Keratinocyte (primary cell): ENCODE data around the gene SLC36A2. TPM values are rescaled to one million over a fixed set of nuclear protein-coding genes. Genes with fewer than 3 reads are reported as not detected.

Experiments used
- DNase-seq: peaks from one replicate; pipeline ENCODE4 v3.0.0-alpha.2; 2011; ENCODE audit warnings: low read depth, missing footprints, low spot score
- FAIRE-seq: peaks from 2 replicates; lab custom pipeline; 2011; peaks lifted over from hg19 to GRCh38; lab: Jason Lieb, UNC
- H2AFZ ChIP-seq: 2 replicates; pipeline ENCODE4 v1.6.0; 2012; ENCODE audit warnings: low read length, control low read depth, inconsistent platforms; ENCODE audit not compliant: control insufficient read depth
- H3K27ac ChIP-seq: 2 replicates; pipeline ENCODE4 v1.5.1; 2011; ENCODE audit warnings: low read length; ENCODE audit not compliant: control insufficient read depth, insufficient read depth
- H3K27me3 ChIP-seq: 3 replicates; pipeline ENCODE4 v1.6.0; 2011; ENCODE audit warnings: low read length; ENCODE audit not compliant: control insufficient read depth, insufficient read depth; ENCODE audit errors: extremely low read depth
- H3K36me3 ChIP-seq, 2 experiments: 2 replicates in 1 of 2; 3 replicates in 1 of 2; pipeline ENCODE4 v1.5.1; 2011; ENCODE audit warnings: low read length in 2 of 2, mild to moderate bottlenecking in 1 of 2; ENCODE audit not compliant: control insufficient read depth in 2 of 2, insufficient read depth in 2 of 2; ENCODE audit errors: extremely low read depth in 1 of 2
- H3K4me1 ChIP-seq: 3 replicates; pipeline ENCODE4 v1.5.1; 2011; ENCODE audit warnings: low read length; ENCODE audit not compliant: control insufficient read depth, insufficient read depth; ENCODE audit errors: extremely low read depth
- H3K4me2 ChIP-seq: 3 replicates; pipeline ENCODE4 v1.6.0; 2011; ENCODE audit warnings: low read depth, low read length; ENCODE audit not compliant: control insufficient read depth, insufficient read depth; ENCODE audit errors: extremely low read depth
- H3K4me3 ChIP-seq, 3 experiments: fragments of 200-600 bp in 1 of 3; sonication (generic) in 1 of 3; 2 replicates in 2 of 3; 3 replicates in 1 of 3; pipeline ENCODE4 v1.5.1; 2011 to 2016; ENCODE audit warnings: low read length in 3 of 3, mild to moderate bottlenecking in 3 of 3, control low read depth in 2 of 3, inconsistent platforms in 1 of 3, low read depth in 1 of 3, mixed read lengths in 1 of 3, mixed run types in 1 of 3, moderate library complexity in 1 of 3; ENCODE audit not compliant: control insufficient read depth in 2 of 3, insufficient read depth in 2 of 3; ENCODE audit errors: extremely low read depth in 1 of 3
- H3K79me2 ChIP-seq: 2 replicates; pipeline ENCODE4 v1.6.0; 2012; ENCODE audit warnings: low read length; ENCODE audit not compliant: control insufficient read depth, insufficient read depth
- H3K9ac ChIP-seq: 3 replicates; pipeline ENCODE4 v1.6.0; 2011; ENCODE audit warnings: low read length; ENCODE audit not compliant: control insufficient read depth, insufficient read depth; ENCODE audit errors: extremely low read depth
- H3K9me1 ChIP-seq: 3 replicates; pipeline ENCODE4 v1.6.0; 2011; ENCODE audit warnings: low read length; ENCODE audit not compliant: control insufficient read depth, insufficient read depth; ENCODE audit errors: extremely low read depth
- H3K9me3 ChIP-seq: 2 replicates; pipeline ENCODE4 v1.5.1; 2012; ENCODE audit warnings: low read depth, low read length; ENCODE audit not compliant: control insufficient read depth
- H4K20me1 ChIP-seq: 3 replicates; pipeline ENCODE4 v1.6.0; 2011; ENCODE audit warnings: low read length; ENCODE audit not compliant: control insufficient read depth, insufficient read depth; ENCODE audit errors: extremely low read depth
- EZH2 ChIP-seq: IDR thresholded peaks from one replicate; pipeline ENCODE4 v1.6.1; 2012; ENCODE audit warnings: inconsistent platforms, mild to moderate bottlenecking, low read length, moderate library complexity
- dilution Hi-C: fragments of 300-500 bp; cut with MboI; formaldehyde crosslinking; loops from one replicate; pipeline ENCODE4 v1.7.0; 2020; ENCODE audit warnings: low sequenced_read_pairs; ENCODE audit not compliant: extremely low pct_ligation_motif_present
- polyA minus RNA-seq, 3 experiments: library from RNA; depleted of rRNA, polyadenylated mRNA; stranded (reverse); fragments of >200 nt; gene quantifications; 1 replicate in 1 of 3; 2 replicates in 1 of 3; 3 replicates in 1 of 3; pipeline ENCODE4 v1.2.3, GENCODE V29; 2011
- polyA plus RNA-seq, 5 experiments: library from polyadenylated mRNA; depleted of rRNA in 3 of 5; stranded (reverse) in 3 of 5; stranded (forward) in 1 of 5; unstranded in 1 of 5; fragments of >200 nt; gene quantifications; 1 replicate in 1 of 5; 2 replicates in 3 of 5; 3 replicates in 1 of 5; pipeline versions ENCODE4 v1.2.1 to v1.2.3, GENCODE V29; 2011 to 2012; ENCODE audit warnings: missing spikeins in 2 of 5, low read depth in 1 of 5, low replicate concordance in 1 of 5
- TF ChIP-seq, protein P1 (sequence below), 3 experiments: IDR thresholded peaks in 1 of 3; conservative IDR thresholded peaks in 1 of 3; optimal IDR thresholded peaks in 1 of 3; 2 replicates in 2 of 3; 3 replicates in 1 of 3; pipeline versions ENCODE3 to v1.5.1; 2011; ENCODE audit warnings: low read length in 3 of 3, mild to moderate bottlenecking in 3 of 3, moderate library complexity in 2 of 3, control low read depth in 1 of 3, inconsistent platforms in 1 of 3; ENCODE audit not compliant: insufficient read depth in 2 of 3; ENCODE audit errors: extremely low read depth in 1 of 3

SLC36A2 gene
- not detected in 3 replicates for polyA plus RNA-seq
- not detected for polyA plus RNA-seq (2011; ENCODE audit: low read depth)
- polyA plus RNA-seq (2011; cell fraction: cytosol; rRNA removed): not detected in 2 replicates
- polyA plus RNA-seq (2011; cell fraction: nucleus; rRNA removed): not detected in 2 replicates
- not detected in 2 replicates for polyA plus RNA-seq (2012; ENCODE audit: low replicate concordance)
- polyA minus RNA-seq: not detected in 3 replicates
- not detected for polyA minus RNA-seq (2011; cell fraction: cytosol; rRNA and poly(A)+ RNA removed)
- not detected in 2 replicates for polyA minus RNA-seq (2011; cell fraction: nucleus; rRNA and poly(A)+ RNA removed)

DNA sequence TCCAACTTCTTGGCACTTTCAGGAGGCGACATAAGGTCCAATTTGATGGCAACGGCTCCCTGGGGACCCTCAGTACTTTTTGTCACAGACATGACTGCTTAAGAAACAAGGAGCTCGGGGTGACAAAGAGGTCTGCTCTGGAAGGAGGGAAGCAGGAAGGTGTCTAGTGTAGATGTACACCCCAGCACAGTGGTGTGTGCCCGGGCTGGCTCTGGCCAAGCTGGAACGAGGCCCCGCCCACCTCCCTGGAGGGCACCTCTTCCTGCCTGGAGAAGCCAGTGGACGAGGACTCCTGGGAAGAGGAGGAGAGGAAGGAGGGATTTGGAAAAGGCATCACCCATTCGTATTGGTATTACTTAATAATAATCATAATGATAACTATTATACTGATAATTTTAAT is at the start of gene SLC36A2:
Gene SLC36A2, minus strand, starts transcription at position 191 of the 400 bp plus-strand sequence. Its CDS starts 99 bp downstream, at position 92.
- no peak within 1 kb of the TSS for H2AFZ ChIP-seq
- H3K9ac ChIP-seq: no peak within 1 kb of the TSS
- H4K20me1 ChIP-seq: no peaks in the 10 kb centered on the region
- no peaks in the 10 kb centered on the region for H3K9me3 ChIP-seq
- H3K4me1 ChIP-seq: no peaks in the 10 kb centered on the region
- TF ChIP-seq EZH2: no peak
- TF ChIP-seq, protein P1, sequence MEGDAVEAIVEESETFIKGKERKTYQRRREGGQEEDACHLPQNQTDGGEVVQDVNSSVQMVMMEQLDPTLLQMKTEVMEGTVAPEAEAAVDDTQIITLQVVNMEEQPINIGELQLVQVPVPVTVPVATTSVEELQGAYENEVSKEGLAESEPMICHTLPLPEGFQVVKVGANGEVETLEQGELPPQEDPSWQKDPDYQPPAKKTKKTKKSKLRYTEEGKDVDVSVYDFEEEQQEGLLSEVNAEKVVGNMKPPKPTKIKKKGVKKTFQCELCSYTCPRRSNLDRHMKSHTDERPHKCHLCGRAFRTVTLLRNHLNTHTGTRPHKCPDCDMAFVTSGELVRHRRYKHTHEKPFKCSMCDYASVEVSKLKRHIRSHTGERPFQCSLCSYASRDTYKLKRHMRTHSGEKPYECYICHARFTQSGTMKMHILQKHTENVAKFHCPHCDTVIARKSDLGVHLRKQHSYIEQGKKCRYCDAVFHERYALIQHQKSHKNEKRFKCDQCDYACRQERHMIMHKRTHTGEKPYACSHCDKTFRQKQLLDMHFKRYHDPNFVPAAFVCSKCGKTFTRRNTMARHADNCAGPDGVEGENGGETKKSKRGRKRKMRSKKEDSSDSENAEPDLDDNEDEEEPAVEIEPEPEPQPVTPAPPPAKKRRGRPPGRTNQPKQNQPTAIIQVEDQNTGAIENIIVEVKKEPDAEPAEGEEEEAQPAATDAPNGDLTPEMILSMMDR (optimal IDR thresholded peaks at IDR 0.05 in 1 of 3, IDR thresholded peaks at IDR 0.05 in 1 of 3, conservative IDR thresholded peaks at IDR 0.05 in 1 of 3; ENCODE audit: extremely low read depth in 1 of 3, insufficient read depth in 2 of 3, low read length in 3 of 3): no peak
- dilution Hi-C loops: no loop called here
- H3K36me3 ChIP-seq: no peaks in the 10 kb centered on the region
- DNase-seq (no peak), FAIRE-seq (no peak)
- no peaks in the 10 kb centered on the region for H3K9me1 ChIP-seq
- H3K4me3 ChIP-seq: no peak within 1 kb of the TSS
- no peak within 1 kb of the TSS for H3K27ac ChIP-seq
- peaks cover 31% of the 10 kb centered on the region for H3K27me3 ChIP-seq
- H3K79me2 ChIP-seq: no peaks in the 10 kb centered on the region
- H3K4me2 ChIP-seq: no peak within 1 kb of the TSS

DNA sequence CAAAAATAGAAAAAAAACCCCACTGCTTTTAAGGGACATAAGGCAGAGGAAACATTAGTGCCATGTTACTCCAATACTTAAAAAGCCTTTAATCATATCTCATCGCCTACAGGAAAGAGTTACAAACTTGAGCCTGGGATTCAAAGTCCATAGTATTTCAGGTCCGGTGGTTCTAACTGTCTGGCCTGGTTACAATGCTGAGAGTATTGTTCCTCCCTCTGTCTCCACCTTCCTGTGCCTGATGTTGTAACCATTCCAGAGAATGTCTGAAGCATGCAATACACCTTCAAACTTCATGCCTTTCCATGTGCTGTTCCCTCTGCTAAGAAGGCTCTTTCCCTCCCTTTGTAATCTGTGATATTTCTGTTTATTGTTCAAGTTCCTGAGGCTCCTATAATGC is 41.6 kb upstream of the SLC36A2 start:
- no peak overlapping the region for H3K9ac ChIP-seq
- no peaks in the 10 kb centered on the region for H3K79me2 ChIP-seq
- DNase-seq (no peak), FAIRE-seq (no peak)
- H3K27ac ChIP-seq: no peak overlapping the region
- H2AFZ ChIP-seq: no peak overlapping the region
- no peaks in the 10 kb centered on the region for H3K27me3 ChIP-seq
- no peak for TF ChIP-seq EZH2
- TF ChIP-seq, protein P1 (optimal IDR thresholded peaks at IDR 0.05 in 1 of 3, IDR thresholded peaks at IDR 0.05 in 1 of 3, conservative IDR thresholded peaks at IDR 0.05 in 1 of 3; ENCODE audit: extremely low read depth in 1 of 3, insufficient read depth in 2 of 3, low read length in 3 of 3): no peak
- H4K20me1 ChIP-seq: no peaks in the 10 kb centered on the region
- no peak overlapping the region for H3K4me3 ChIP-seq
- no peaks in the 10 kb centered on the region for H3K9me1 ChIP-seq
- dilution Hi-C loops: no loop called here
- H3K4me1 ChIP-seq: no peaks in the 10 kb centered on the region
- no peaks in the 10 kb centered on the region for H3K36me3 ChIP-seq
- H3K9me3 ChIP-seq: no peaks in the 10 kb centered on the region
- H3K4me2 ChIP-seq: no peak overlapping the region
